ENCODE results near the gene HS3ST4. TPM values are rescaled to one million over a fixed set of nuclear protein-coding genes. Genes with fewer than 3 reads are reported as not detected.
"Not testable (repeated sequence)": the region's sequence is repeated elsewhere in the genome, so short reads cannot be mapped to it uniquely, and the experiment has no call there.

The HS3ST4 gene
- total and polyA plus RNA-seq, 4 donors, result 4.2 to 18.3 (median 12.6) TPM

DNA sequence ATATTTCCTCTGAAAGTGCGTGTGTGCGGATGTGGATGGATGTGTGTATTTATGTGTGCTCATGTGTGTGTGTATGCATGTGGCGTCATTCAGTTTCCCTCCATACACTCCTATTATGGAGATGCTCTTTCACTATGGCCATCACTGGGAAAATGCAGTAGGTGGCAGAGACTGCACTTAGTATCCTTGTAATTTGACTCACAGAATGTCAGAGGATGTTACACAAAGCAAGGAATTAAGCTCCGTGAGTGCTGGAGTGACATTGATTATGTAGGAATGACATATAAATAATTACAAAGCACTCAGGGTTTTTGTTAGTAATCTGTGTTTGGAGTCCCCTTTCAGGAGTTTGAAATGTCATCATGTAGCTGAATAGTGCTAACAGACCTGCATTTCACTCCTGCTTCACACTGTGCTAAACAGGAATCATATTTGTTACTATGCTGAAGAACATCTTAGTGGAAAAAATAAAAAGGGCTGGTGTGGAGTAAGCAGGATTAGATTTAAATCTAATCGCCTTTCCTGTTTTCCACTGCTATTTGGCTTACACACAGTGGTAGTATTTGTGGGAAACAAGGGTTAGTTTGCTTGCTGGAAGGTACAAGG, 59.6 kb downstream of the HS3ST4 start:
- no peaks in the 10 kb centered on the region for H3K4me1 ChIP-seq (ENCODE audit: control insufficient read depth, insufficient read depth, low read length)
- WGBS (ENCODE audit: insufficient coverage), result no CpG with 5 or more reads among the region's 5 CpGs
- H3K27ac ChIP-seq (ENCODE audit: low read depth, low read length), result no peak overlapping the region
- no peaks in the 10 kb centered on the region for H3K36me3 ChIP-seq (ENCODE audit: control insufficient read depth, insufficient read depth, low read length)
- no peaks in the 10 kb centered on the region for H3K9me3 ChIP-seq (ENCODE audit: control insufficient read depth, insufficient read depth, low read length)
- DNase-seq (ENCODE audit: low read depth in 4 of 6, low spot score in 6 of 6), result peak in 1 of 6 donors; percentile 45
- no peaks in the 10 kb centered on the region for H3K27me3 ChIP-seq (ENCODE audit: control insufficient read depth, insufficient read depth, low read length)
- no peak overlapping the region for H3K4me3 ChIP-seq (ENCODE audit: low read depth, low read length)

DNA sequence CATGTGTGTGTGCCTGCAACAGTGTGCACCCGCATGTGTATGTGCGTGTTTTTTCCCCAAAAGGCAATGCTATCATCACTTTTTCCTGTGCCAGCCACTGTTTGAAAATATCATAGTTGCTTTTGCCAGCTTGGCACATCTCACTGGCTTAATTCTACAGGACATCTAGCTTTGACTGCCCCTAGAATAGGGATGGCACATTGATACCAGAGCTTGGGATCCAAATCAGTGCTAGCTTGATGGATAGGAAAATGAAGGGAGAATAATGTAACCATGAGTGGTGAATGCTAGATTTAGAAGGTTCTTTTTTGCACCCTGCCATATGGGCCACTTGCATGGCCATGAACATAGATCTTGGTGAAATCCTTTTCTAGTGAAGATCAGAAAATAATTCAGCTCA, 72.7 kb downstream of the HS3ST4 start:
- Histone ChIP-seq H3K27me3 (ENCODE audit: control insufficient read depth, insufficient read depth, low read length) (no peaks in the 10 kb centered on the region), H3K4me3 (ENCODE audit: low read depth, low read length) (no peak overlapping the region), H3K4me1 (ENCODE audit: control insufficient read depth, insufficient read depth, low read length) (no peaks in the 10 kb centered on the region), H3K36me3 (ENCODE audit: control insufficient read depth, insufficient read depth, low read length) (no peaks in the 10 kb centered on the region), H3K27ac (ENCODE audit: low read depth, low read length) (no peak overlapping the region), H3K9me3 (ENCODE audit: control insufficient read depth, insufficient read depth, low read length) (no peaks in the 10 kb centered on the region)
- no CpG with 5 or more reads among the region's 2 CpGs for WGBS (ENCODE audit: insufficient coverage)
- peak in 2 of 6 donors; percentile 8 to 59 for DNase-seq (ENCODE audit: low read depth in 4 of 6, low spot score in 6 of 6)

- H3K27ac ChIP-seq (ENCODE audit: low read depth, low read length), result no peak overlapping the region
- DNase-seq (ENCODE audit: low read depth in 4 of 6, low spot score in 6 of 6), result no peak
- no peaks in the 10 kb centered on the region for H3K27me3 ChIP-seq (ENCODE audit: control insufficient read depth, insufficient read depth, low read length)
- H3K36me3 ChIP-seq (ENCODE audit: control insufficient read depth, insufficient read depth, low read length), result no peaks in the 10 kb centered on the region
- no peak overlapping the region for H3K4me3 ChIP-seq (ENCODE audit: low read depth, low read length)
- WGBS (ENCODE audit: insufficient coverage), result 100% methylated on average over 1 of the region's 1 CpG
- H3K4me1 ChIP-seq (ENCODE audit: control insufficient read depth, insufficient read depth, low read length), result no peaks in the 10 kb centered on the region
- H3K9me3 ChIP-seq (ENCODE audit: control insufficient read depth, insufficient read depth, low read length), result no peaks in the 10 kb centered on the region
Observed at GRCh38 chr16:25771216-25771615, 79.5 kb downstream of the HS3ST4 start.

- no peaks in the 10 kb centered on the region for H3K9me3 ChIP-seq (ENCODE audit: control insufficient read depth, insufficient read depth, low read length)
- DNase-seq (ENCODE audit: low read depth in 4 of 6, low spot score in 6 of 6), result no peak
- no peaks in the 10 kb centered on the region for H3K36me3 ChIP-seq (ENCODE audit: control insufficient read depth, insufficient read depth, low read length)
- WGBS (ENCODE audit: insufficient coverage), result 100% methylated on average over 1 of the region's 5 CpGs
- no peaks in the 10 kb centered on the region for H3K27me3 ChIP-seq (ENCODE audit: control insufficient read depth, insufficient read depth, low read length)
- no peak overlapping the region for H3K4me3 ChIP-seq (ENCODE audit: low read depth, low read length)
- H3K27ac ChIP-seq (ENCODE audit: low read depth, low read length), result no peak overlapping the region
- no peaks in the 10 kb centered on the region for H3K4me1 ChIP-seq (ENCODE audit: control insufficient read depth, insufficient read depth, low read length)
Observed at GRCh38 chr16:25771812-25772568, 80.2 kb downstream of the HS3ST4 start.

- not testable (repeated sequence) for H3K36me3 ChIP-seq (ENCODE audit: control insufficient read depth, insufficient read depth, low read length); H3K4me1 ChIP-seq (ENCODE audit: control insufficient read depth, insufficient read depth, low read length); DNase-seq (ENCODE audit: low read depth in 4 of 6, low spot score in 6 of 6); H3K27me3 ChIP-seq (ENCODE audit: control insufficient read depth, insufficient read depth, low read length); H3K9me3 ChIP-seq (ENCODE audit: control insufficient read depth, insufficient read depth, low read length); H3K27ac ChIP-seq (ENCODE audit: low read depth, low read length); H3K4me3 ChIP-seq (ENCODE audit: low read depth, low read length)
- WGBS (ENCODE audit: insufficient coverage), result 100% methylated on average over 2 of the region's 2 CpGs
Observed at GRCh38 chr16:25776214-25776613, 84.5 kb downstream of the HS3ST4 start.

GRCh38 chr16:25783226-25783625, 91.5 kb downstream of the HS3ST4 start:
- H3K4me3 ChIP-seq (ENCODE audit: low read depth, low read length), result no peak overlapping the region
- H3K9me3 ChIP-seq (ENCODE audit: control insufficient read depth, insufficient read depth, low read length), result no peaks in the 10 kb centered on the region
- H3K27me3 ChIP-seq (ENCODE audit: control insufficient read depth, insufficient read depth, low read length), result no peaks in the 10 kb centered on the region
- peak in 1 of 6 donors; percentile 7 for DNase-seq (ENCODE audit: low read depth in 4 of 6, low spot score in 6 of 6)
- H3K27ac ChIP-seq (ENCODE audit: low read depth, low read length), result no peak overlapping the region
- 60% methylated on average over 1 of the region's 1 CpG for WGBS (ENCODE audit: insufficient coverage)
- no peaks in the 10 kb centered on the region for H3K4me1 ChIP-seq (ENCODE audit: control insufficient read depth, insufficient read depth, low read length)
- H3K36me3 ChIP-seq (ENCODE audit: control insufficient read depth, insufficient read depth, low read length), result no peaks in the 10 kb centered on the region

GRCh38 chr16:25785361-25785760, 93.6 kb downstream of the HS3ST4 start:
- WGBS (ENCODE audit: insufficient coverage), result 0% methylated on average over 1 of the region's 4 CpGs
- no peaks in the 10 kb centered on the region for H3K27me3 ChIP-seq (ENCODE audit: control insufficient read depth, insufficient read depth, low read length)
- no peaks in the 10 kb centered on the region for H3K4me1 ChIP-seq (ENCODE audit: control insufficient read depth, insufficient read depth, low read length)
- H3K9me3 ChIP-seq (ENCODE audit: control insufficient read depth, insufficient read depth, low read length), result no peaks in the 10 kb centered on the region
- no peak overlapping the region for H3K4me3 ChIP-seq (ENCODE audit: low read depth, low read length)
- no peak overlapping the region for H3K27ac ChIP-seq (ENCODE audit: low read depth, low read length)
- no peaks in the 10 kb centered on the region for H3K36me3 ChIP-seq (ENCODE audit: control insufficient read depth, insufficient read depth, low read length)
- no peak for DNase-seq (ENCODE audit: low read depth in 4 of 6, low spot score in 6 of 6)

GRCh38 chr16:25786748-25787147, 95.0 kb downstream of the HS3ST4 start:
- no peak for DNase-seq (ENCODE audit: low read depth in 4 of 6, low spot score in 6 of 6)
- H3K36me3 ChIP-seq (ENCODE audit: control insufficient read depth, insufficient read depth, low read length), result no peaks in the 10 kb centered on the region
- WGBS (ENCODE audit: insufficient coverage), result no CpG with 5 or more reads among the region's 4 CpGs
- no peaks in the 10 kb centered on the region for H3K4me1 ChIP-seq (ENCODE audit: control insufficient read depth, insufficient read depth, low read length)
- no peaks in the 10 kb centered on the region for H3K9me3 ChIP-seq (ENCODE audit: control insufficient read depth, insufficient read depth, low read length)
- H3K27me3 ChIP-seq (ENCODE audit: control insufficient read depth, insufficient read depth, low read length), result no peaks in the 10 kb centered on the region
- H3K4me3 ChIP-seq (ENCODE audit: low read depth, low read length), result no peak overlapping the region
- no peak overlapping the region for H3K27ac ChIP-seq (ENCODE audit: low read depth, low read length)

DNA sequence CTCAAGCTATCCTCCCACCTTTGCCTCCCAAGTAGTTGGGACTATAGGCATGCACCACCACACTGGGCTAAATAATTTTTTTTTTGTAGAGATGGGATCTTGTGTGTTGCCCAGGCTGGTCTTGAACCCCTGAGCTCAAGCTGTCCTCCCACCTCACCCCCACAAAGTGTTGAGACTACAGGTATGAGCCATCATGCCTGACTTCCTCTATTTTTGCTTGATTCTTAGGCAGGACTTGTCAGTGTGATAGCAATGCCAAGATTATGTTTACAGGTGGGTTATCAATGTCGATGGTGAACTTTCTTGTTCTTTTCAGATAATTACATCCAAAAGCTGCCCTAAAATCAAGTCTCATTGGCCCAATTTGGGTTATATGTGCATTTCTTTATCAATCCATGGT, 96.9 kb downstream of the HS3ST4 start:
- H3K4me1 ChIP-seq (ENCODE audit: control insufficient read depth, insufficient read depth, low read length), result no peaks in the 10 kb centered on the region
- no peak overlapping the region for H3K27ac ChIP-seq (ENCODE audit: low read depth, low read length)
- no peaks in the 10 kb centered on the region for H3K27me3 ChIP-seq (ENCODE audit: control insufficient read depth, insufficient read depth, low read length)
- no peaks in the 10 kb centered on the region for H3K9me3 ChIP-seq (ENCODE audit: control insufficient read depth, insufficient read depth, low read length)
- no peak for DNase-seq (ENCODE audit: low read depth in 4 of 6, low spot score in 6 of 6)
- no peak overlapping the region for H3K4me3 ChIP-seq (ENCODE audit: low read depth, low read length)
- H3K36me3 ChIP-seq (ENCODE audit: control insufficient read depth, insufficient read depth, low read length), result no peaks in the 10 kb centered on the region
- WGBS (ENCODE audit: insufficient coverage), result no CpG with 5 or more reads among the region's 1 CpG

DNA sequence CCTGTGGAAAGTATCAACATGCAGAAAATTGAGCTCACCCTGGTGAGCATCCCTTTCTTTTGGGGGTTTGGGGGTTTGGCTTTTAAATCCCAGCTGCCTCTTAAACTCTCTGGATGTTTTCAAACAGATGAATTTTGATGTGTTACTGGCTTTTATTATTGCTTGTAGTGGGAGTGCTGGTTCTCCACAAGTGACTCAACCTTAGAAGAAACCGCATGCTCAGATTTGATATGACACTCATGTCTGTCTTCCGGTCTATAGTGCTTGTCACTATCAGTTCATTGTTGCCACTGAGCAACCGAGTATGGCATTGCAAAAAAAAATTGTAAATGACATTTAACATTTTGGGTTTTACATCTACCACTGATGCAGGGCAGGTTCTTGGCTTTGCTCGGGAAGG, 104.5 kb downstream of the HS3ST4 start:
- no peaks in the 10 kb centered on the region for H3K9me3 ChIP-seq (ENCODE audit: control insufficient read depth, insufficient read depth, low read length)
- H3K27ac ChIP-seq (ENCODE audit: low read depth, low read length), result no peak overlapping the region
- DNase-seq (ENCODE audit: low read depth in 4 of 6, low spot score in 6 of 6), result no peak
- H3K27me3 ChIP-seq (ENCODE audit: control insufficient read depth, insufficient read depth, low read length), result no peaks in the 10 kb centered on the region
- WGBS (ENCODE audit: insufficient coverage), result 94% methylated on average over 3 of the region's 4 CpGs
- H3K36me3 ChIP-seq (ENCODE audit: control insufficient read depth, insufficient read depth, low read length), result no peaks in the 10 kb centered on the region
- H3K4me1 ChIP-seq (ENCODE audit: control insufficient read depth, insufficient read depth, low read length), result no peaks in the 10 kb centered on the region
- no peak overlapping the region for H3K4me3 ChIP-seq (ENCODE audit: low read depth, low read length)

All from spinal cord (tissue), 10 donors.